GOT3 (cell line): ENCODE measurements around the gene IBTK.
"Not testable (repeated sequence)": the region's sequence is repeated elsewhere in the genome, so short reads cannot be mapped to it uniquely, and the experiment has no call there.

Experiments
- DNase-seq: peaks from one replicate; lab custom pipeline; 2025; ENCODE audit warnings: mixed read lengths; lab: John Stamatoyannopoulos, UW

IBTK gene

DNA sequence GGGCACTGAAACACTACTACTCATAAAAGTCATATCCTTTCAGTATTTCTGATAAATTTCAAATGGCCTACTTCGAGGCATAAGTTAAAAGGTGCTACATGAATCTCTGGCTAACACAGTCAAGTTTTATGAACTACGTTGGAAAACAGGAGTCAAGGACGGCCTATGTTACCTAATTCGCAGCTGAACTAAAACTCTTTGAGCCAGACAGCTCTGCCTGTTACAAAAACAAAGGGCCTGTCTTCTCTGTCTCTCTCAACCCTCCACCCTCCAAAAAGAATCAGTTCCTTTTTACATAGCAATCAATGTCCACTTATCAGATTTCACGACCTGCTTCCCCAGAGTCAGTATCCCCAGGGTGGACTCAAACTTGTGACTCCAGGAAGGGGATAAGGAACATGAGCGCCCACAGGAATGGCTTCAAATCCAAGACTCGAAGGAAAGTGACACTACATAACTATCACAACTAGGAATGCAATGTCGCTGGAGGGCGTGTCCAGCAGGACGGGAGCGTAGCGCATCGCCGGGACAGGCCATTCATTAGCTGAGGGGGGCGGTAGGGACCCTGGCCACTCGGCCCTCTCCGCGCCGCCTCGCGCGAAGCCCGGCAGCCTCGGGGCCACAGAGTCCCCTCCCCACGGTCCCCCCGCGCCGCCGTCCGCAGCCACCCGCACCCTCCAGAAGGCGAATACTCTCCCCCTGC is 591 bp downstream of the IBTK start:
- DNase-seq = no peak

DNA sequence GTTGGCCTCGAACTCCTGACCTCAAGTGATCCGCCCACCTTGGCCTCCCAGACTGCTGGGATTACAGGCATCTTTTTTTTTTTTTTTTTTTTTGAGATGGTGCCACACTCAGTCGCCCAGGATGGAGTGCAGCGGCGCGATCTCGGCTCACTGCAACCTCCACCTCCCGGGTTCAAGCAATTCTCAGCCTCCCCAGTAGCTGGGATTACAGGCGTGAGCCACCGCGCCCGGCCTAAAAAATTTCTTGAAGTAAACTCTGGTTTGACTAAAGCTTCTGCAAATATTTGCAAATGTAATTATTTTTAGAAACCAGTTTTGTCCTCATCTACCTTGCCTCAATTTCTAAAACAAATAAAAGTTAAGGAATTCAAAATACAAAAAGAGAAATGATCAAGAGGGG is 1.2 kb downstream of the IBTK start:
- no peak for DNase-seq

DNA sequence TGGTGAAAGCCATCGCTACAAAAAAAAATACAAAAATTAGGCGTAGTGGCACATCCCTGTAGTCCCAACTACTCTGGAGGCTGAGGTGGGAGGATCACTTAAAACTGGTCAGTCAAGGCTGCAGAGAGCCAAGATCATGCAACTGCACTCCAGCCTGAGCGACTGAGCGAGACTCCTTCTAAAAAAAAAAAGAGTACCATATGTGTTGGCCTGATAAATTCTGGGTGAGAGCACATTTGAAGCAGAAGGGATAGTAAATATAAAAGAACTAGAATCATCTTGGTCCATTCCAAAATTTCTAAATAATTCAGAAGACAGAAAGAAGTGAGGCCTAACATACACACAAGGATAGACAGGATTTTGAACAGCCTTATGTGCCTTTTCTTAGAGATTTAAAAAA is 2.2 kb downstream of the IBTK start:
- no peak for DNase-seq

DNA sequence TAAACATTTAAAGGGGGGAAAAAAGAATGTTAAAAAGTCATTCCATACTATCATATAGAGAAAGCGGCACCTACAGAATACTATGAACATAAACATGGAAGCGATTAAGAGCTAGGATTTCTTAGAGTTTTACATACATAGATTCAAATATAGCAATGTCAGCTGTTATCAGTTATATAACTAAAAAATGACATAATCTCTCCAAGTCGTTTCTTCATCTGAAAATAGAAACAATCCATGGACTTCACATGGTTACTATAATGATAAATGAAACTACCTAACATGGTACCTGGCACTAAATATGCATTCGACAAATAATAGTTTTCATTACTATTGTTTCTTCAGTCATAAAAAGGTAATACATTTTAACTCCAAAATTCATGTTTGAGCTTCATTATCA is 3.7 kb downstream of the IBTK start:
- no peak for DNase-seq

DNA sequence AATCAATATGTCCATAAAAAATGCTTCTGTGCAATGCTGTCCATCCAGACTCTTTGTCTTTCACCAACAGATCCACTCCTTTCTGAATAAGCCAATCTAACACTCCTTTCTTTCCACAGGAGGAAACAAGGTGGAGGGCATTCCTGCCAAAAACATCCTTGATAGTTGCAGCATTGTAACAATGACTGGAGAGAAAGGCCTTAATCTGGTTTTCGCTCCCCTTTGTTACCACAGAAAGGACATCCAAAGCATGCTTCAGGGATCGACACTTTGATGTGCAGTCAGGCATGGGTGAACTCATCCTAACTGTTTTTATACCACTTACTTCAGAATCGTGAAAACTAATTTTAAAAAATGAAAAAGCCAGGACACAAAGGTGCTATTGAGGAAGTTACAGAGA is 7.4 kb downstream of the IBTK start:
- DNase-seq = no peak

DNA sequence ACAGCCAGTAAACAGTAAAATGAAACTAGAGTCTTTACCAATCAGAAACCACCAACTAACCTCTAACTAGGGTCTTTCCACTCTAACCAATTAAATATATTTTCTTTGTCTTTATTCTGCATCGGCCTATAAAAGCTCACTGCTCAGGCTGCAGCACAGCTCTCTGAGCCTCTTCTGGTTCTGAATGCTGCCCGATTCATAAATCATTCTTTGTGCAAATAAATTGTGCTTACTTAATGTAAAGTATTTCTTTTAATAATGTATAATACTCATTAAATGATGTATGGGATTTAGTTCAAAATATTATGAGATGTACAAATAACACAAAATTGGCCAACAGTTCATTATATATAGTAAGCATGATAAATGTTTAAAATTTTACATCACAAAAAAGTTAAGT is 7.9 kb downstream of the IBTK start:
- no peak for DNase-seq

DNA sequence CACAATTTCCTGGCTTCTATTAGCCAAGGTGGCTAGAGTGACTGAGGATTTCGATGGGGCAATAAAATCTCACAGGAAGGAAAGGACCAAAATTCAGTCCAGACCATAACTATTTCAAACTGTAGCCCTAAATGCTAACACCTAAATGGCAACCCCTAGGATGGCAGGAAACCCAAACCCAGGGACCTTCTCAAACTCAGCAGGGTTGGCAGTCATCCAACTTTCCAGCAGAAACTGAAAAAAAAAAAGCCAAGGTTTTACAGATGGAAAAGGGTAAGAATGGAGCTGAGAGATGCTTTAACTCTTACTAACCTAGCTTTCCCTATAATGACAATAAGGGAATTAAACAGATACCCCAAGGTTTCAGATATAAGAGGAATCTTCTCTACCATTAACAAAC is 10.5 kb downstream of the IBTK start:
- no peak for DNase-seq

DNA sequence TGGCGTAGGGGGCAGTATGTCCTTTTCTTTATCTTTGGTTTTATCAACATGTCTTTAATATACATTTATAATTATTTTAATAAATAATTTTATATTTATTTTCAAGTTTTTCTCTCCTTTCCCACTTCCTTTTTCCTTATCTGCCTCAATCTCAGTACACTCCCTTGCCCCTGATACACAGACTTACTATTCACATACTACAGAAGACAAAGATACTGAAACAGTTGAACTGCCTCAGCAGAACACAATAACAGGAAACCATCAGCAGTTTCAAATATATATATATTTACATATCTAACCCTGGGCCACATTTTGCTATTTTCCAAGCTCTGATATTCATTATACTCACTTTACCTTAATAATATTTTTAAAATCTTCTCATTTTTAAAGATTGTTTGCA is 19.8 kb downstream of the IBTK start:
- DNase-seq = no peak

DNA sequence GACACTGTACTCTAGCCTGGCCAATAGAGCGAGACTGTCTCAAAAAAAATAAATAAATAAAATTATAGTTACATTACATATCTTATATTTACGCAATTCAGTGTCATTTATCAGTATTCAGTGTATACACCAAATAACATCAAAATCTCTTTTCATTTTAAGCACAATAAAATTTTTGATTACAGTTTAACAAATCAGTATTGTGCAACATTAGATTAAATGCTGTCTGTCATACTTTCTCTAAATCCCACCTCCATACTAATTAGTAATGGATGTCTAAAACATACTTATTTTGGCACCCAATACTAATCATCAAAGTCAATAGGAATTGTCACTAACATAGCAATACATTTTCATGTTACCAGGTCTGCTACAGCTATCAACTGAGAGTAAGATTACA is 27.4 kb downstream of the IBTK start:
- no peak for DNase-seq

DNA sequence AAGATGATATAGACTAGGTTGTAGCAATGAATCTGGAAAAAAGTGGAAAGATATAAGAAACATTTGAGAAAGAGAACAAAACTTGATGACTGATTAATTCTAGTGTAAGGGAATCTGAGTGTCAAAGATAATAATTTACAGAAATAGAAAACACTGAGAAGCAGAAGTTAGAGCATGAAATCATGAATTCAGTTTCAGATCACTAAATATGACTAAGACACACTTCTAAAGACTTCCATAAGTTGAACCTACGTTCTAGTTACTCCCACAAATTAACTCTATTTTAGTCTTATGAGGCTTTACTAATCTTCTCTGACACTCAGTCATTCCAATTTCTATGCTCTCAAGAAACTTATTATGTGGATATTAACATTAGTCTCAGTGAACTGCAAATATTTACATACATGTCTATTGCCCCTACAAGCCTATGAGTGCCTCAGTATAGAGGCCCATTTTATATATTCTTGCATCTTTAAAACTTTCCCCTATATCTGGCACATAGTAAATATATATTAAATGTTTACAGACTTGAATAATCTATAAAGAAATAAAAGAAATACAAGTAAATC is 30.4 kb downstream of the IBTK start:
- no peak for DNase-seq

DNA sequence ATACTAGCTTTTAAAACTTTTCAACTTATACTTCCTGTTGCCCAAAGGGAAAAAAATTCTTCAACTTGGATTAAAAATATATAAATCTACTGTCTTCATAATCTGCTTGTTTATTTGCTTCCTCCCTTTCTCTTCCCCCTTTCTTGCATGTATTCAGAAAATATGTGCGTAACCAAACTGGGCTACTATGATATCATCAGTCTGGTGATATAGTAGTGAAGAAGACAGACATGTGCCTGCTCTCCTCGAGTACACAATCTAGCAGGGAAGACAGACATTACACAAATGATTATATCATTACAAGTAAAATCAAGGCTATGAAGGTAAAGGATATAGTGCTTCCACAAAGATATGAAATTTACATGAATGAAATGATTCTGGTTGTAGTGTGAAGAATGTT is 31.0 kb downstream of the IBTK start:
- no peak for DNase-seq

DNA sequence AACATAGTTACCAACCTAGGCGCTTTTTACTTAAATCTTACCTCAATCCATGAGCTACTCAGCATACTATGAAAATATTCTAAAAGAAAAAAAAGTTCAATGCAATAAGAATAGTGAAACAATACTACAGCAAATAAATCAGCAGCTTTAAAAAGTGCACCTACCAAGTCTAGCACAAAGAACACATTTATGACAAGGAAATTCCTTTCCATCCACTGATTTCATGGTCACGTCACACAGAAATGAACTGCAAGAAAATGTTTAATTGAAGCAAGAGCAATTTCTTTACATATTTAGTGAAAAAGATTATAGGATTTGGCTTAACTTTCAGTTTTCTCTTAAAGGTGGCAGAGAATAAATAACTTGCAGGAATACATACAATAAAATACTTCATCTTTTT is 36.2 kb downstream of the IBTK start:
- DNase-seq = no peak

DNA sequence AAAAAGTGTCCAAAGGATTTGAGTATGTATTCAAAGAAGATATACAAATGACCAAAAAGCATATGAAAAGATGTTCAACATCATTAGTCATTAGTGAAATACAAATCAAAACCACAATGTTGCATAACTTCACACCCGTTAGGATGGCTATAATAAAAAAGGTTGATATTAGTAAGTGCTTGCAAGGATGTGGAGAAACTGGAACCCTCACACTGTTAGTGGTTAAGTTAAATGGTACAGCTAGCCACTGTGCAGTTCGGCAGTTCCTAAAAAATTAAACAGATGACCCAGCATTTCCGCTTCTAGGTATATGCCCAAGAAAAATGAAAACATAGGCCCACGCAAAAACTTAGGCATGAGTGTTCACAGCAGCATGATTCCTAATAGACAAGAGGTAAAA is 38.6 kb downstream of the IBTK start:
- no peak for DNase-seq

DNA sequence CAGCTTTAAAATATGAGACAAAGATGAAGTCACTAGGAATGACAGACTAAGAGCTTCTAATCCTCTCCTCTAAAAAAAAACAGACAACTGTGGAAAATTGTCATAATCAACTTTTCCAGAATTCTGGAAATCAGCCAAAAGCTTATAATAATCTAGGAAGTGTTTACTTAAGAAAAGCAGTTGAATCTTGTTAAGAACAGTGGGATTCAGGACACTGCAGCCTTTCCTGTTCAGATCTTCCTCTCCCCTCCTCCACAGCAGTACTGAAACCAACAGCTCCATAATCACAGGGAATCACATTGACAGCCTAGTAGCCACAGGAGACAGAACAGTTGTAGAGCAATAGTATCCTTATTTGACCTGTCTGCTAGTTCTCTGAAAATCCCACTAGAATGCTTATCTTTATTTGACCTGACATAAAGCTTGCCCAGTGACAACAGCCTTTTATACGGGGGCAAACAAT is 41.6 kb downstream of the IBTK start:
- DNase-seq = no peak

DNA sequence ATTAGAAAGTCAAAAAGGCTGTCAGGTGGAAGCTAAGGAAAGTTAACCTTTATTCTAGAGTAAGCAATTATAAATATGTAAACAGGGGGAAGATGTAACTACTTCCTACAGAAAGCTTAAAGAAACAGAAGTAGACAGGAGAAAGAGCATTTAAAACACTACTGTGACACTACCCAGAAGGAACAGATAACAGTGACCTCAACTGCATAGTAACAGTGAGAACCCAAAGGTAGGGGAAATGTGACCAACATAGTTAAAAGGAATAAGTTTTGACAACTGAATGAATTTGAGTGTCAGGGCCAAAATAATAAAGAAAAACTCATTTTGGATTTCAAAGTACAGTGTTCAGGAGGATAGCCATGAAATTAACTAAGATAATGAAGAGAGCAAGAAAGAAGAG is 43.5 kb downstream of the IBTK start:
- no peak for DNase-seq

DNA sequence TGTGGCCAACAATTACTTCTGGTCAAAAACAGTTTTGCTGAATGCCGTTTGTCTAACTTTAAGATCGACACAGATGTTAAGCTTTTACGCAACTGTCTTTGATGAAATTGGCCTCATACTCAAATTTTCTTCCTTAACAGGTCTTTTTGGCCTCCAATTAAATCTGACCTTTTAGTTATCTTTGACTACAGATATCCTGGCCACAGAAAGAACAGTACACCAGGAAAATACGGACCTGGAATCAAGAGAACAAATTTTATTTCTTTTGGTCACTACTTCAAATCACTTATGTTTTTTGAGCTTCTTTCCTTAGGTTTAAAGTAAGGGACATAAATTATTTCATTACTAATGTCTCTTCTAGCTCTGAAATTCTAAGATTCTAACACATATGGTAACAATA is 49.8 kb downstream of the IBTK start:
- no peak for DNase-seq

DNA sequence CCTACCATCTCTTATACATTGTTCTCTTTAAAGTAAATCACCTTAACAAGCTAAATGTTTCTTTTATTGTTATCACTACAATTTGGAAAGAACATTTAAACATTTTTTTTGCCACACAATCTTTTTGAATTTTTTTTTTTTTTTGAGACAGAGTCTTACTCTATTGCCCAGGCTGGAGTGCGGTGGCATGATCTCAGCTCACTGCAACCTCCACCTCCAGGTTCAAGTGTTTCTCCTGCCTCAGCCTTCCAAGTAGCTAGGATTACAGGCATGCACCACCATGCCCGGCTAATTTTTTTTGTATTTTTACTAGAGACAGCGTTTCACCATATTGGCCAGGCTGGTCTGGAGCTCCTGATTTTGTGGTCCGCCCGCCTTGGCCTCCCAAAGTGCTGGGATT is 50.3 kb downstream of the IBTK start:
- DNase-seq = not testable (repeated sequence)

DNA sequence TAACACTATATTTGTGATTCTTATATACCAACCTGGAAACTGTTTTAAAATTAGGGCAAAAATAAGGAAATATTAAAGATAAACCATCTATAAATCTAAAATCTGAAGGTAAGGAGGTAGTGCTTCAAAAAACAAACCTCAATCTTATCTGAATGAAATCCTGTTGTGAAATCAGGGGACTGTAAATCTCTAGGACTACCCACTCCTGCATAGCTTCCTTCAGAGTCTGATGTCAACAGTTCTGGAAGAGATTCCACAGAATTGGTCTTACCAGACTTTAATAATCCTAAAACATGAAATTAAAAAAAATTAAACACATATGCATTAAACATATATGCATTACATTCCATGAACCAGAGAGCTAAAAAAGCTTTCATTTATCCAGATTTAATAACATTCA is 51.4 kb downstream of the IBTK start:
- DNase-seq = no peak

DNA sequence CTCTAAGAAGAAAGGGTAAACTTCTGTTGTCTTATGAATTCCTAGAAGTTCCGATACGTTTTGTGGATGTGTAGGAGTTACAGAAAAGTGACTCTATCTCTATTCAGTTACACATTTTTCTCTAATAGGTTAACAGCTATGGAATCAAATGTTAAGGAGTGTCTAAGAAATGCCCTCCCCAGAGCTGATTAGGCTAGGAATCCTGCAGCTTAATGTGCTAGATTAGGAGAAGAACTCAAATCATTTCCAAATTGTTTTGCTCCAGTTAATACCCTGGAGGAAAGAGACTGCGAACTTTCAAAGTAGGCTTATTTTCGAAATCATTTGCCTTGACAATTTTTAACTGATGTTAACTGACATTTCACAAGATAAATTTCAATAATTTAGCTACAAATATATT is 51.9 kb downstream of the IBTK start:
- DNase-seq = no peak

DNA sequence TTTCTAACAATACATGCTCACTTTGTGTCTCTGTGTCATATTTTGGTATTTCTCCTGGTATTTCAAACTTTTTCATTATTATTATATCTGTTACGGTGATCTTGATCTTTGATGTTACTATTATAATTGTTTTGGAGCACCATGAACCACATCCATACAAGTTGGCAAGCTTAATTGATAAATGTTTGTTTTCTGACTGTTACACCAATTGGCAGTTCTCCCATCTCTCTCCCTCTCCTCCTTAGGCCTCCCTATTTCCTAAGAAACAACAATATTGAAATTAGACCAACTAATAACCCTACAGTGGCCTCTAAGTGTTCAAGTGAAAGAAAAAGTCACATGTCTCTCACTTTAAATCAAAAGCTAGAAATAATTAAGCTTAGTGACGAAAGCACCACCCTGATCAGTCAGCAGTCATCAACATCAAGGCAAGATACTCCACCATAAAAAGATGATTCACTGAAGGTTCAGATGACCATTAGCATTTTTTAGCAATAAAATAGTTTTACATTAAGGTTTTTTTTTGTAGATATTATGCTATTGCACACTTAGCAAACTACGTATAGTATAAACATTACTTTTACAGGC is 61.5 kb downstream of the IBTK start:
- no peak for DNase-seq

DNA sequence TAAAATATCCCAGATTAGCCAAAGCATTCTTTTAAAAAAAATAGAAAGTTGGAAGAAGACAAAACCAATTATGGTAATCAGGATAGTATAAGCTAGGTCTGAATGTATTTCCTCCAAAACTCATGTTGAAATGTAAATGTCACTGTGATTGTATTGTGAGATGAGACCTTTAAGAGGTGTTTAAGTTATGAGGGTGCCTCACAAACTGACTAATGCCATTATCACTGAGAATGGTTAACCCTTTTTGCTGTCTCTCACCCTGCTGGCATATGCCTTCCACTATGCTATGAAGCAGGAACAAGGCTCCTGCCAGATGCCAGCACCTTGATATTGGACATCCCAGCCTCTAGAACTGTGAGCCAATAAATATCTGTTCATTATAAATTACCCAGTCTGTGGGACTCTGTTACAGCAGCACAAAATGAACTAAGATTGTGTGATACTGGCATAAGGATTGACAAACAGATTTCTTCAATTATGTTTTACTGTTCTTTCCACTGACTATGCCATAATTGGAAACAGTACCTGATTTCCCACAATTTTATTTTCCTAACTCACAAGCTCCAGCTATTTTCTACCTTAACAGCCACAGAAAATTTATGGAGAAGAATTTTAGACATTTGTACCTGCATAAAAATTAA is 63.8 kb downstream of the IBTK start:
- no peak for DNase-seq

DNA sequence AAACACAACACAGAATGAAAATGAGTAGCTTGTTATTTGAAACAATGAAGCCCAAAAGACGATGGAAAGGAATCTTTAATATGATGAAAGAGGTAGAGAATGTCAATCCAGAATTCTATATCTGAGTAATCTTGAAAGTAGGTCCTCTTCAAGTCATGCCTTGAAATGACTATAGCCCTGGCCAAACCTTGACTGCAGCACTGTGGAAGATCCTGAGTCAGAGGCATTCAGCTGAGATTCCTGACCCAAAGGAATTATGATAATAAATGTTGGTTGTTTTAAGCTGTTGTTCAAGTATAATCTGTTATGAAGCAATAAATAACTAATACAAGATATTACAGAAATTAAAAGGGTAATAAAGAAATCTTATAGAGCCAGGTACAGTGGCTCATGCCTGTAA is 64.8 kb downstream of the IBTK start:
- no peak for DNase-seq

DNA sequence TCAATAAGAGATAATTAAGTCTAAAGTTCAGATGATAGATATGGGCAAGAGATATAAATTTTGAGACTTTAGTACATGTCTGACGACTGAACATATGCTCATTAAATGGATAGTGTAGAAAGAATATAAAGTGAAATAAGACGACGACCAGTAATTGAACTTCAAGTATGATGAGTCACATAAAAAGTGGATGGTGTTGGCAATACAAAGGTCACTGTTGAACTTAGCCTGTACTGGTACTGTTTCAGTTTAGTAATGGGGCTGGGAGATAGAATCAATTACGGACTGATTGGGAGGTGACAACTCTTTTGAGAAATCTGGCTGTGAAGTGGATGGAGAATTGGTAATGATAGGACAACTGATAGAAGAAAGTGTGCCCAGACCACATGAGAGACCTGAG is 68.1 kb downstream of the IBTK start:
- no peak for DNase-seq

DNA sequence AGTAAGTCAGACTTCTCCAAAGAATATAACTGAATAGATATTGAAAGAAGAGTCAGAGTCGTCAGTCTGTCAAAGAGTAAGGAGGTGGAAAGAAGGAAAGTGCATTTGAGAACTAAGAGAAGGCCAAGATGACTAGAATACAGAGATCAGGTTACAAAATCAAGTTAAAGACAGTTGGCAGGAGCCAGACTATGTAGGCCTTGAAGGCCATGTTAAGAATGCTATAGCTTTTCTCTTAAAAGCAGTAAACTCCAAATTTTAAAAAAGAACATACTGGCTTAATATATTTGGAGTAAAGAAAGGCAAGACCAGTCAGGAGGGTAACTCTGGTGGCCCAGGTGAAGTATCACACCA is 68.8 kb downstream of the IBTK start:
- DNase-seq = no peak
